ENCODE measurements around the gene TCEAL9. TPM values are rescaled to one million over a fixed set of nuclear protein-coding genes. Genes with fewer than 3 reads are reported as not detected.

Gene TCEAL9
- total RNA-seq, 1 donor from 2014 or later: 42.8 TPM

DNA sequence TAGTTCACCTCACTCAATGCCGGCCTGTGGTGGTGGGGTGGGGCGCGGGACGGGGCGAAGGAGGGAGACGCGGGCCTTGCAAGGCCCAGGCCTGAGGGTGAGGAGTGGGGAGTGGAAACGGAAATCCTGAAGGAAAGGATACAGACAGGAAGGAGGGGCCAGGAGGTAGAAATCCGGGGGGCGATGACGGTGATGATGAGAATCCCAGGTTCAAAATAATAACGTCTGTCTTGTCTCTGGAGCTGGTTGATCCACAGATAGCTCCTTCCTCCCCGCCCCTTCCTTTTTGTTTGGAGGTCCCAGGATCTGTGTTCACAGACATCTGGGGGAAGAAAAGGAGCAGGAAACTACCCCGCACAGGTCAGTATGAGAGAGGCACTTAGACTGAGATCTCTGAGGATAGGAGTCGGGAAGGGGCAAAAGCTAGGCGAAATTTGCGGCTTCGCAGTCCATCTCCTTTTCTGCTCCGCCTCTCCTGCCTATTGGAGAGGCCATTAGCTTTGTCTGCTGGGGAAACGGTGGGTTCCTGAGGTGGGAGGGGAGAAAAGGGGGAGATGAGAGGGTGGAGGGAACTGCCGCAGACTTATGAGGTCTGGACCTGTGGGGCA lies 25.5 kb upstream of the TCEAL9 start:
- no peak for DNase-seq (ENCODE audit: low read depth, low spot score)
- peak overlapping the region; percentile 91 for H3K27ac Mint-ChIP-seq (ENCODE audit: unreplicated experiment)
- TF ChIP-seq, protein P1, sequence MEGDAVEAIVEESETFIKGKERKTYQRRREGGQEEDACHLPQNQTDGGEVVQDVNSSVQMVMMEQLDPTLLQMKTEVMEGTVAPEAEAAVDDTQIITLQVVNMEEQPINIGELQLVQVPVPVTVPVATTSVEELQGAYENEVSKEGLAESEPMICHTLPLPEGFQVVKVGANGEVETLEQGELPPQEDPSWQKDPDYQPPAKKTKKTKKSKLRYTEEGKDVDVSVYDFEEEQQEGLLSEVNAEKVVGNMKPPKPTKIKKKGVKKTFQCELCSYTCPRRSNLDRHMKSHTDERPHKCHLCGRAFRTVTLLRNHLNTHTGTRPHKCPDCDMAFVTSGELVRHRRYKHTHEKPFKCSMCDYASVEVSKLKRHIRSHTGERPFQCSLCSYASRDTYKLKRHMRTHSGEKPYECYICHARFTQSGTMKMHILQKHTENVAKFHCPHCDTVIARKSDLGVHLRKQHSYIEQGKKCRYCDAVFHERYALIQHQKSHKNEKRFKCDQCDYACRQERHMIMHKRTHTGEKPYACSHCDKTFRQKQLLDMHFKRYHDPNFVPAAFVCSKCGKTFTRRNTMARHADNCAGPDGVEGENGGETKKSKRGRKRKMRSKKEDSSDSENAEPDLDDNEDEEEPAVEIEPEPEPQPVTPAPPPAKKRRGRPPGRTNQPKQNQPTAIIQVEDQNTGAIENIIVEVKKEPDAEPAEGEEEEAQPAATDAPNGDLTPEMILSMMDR (conservative IDR thresholded peaks at IDR 0.05): no peak

DNA sequence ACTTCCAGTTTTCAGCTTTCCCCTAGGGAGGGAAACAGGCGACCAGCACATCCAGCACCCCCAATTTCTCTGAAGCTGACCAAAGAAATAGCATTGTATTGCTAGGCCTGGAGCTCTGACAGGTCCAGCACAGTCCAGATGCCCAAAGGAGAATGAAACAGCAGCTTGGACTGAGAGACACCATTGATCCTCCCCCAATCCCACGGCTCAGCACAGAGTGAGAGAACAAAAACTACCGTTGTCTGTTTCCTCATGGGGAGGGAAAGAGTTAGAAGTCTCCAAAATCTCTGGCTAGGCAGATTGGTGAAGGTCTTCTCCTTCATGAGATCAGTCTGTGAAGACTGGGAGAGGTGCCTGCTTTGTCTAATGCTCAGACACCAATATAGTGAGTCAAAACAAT lies 17.6 kb upstream of the TCEAL9 start:
- Mint-ChIP-seq H3K4me3 (no peak overlapping the region), H3K4me1 (no peaks in the 10 kb centered on the region), H3K9me3 (no peaks in the 10 kb centered on the region), H3K36me3 (ENCODE audit: low read depth) (no peaks in the 10 kb centered on the region), H3K27ac (ENCODE audit: unreplicated experiment) (no peak overlapping the region), H3K27me3 (ENCODE audit: low read depth) (no peaks in the 10 kb centered on the region)
- TF ChIP-seq, protein P1 (conservative IDR thresholded peaks at IDR 0.05): no peak
- DNase-seq (ENCODE audit: low read depth, low spot score): no peak

More for the DNA sequence above, 25.5 kb upstream of the TCEAL9 start:
- no peaks in the 10 kb centered on the region for H3K36me3 Mint-ChIP-seq (ENCODE audit: low read depth)
- H3K4me3 Mint-ChIP-seq: peak overlapping the region; percentile 75
- no peaks in the 10 kb centered on the region for H3K9me3 Mint-ChIP-seq
- H3K27me3 Mint-ChIP-seq (ENCODE audit: low read depth): no peaks in the 10 kb centered on the region
- peaks cover 25% of the 10 kb centered on the region for H3K4me1 Mint-ChIP-seq

DNA sequence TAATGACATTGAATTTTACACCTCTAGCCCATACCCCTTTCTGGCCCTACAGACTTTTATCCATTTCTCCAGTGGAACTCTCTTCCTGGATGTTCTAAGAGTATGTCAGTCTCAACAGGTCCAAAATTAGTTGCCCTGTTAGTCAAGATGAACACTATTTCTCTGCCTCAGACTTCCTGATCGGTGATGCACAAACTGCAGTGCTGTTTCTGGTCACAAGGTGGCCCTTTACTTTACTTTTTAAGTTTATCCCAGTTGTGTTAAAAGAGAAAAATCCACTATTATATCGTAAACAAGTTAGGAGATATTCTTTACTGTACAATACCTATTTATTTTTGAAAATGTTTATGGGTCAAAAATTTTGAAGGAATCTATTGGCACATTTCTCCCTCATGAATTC lies 13.2 kb upstream of the TCEAL9 start:
- H3K4me3 Mint-ChIP-seq: no peak overlapping the region

DNA sequence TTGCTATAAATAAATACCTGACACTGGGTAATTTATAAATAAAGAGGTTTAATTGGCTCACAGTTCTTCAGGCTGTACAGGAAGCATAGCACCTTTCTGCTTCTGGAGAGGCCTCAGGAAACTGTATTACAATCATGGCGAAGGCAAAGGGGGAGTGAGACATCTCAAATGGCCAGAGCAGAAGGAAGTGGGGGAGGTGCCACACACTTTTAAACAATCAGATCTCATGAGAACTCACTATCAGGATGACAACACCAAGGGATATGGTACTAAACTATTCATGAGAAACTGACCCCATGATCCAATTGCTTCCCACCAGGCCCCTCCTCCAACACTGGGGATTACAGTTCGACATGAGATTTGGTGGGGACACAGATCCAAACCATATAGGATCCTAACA lies 11.7 kb upstream of the TCEAL9 start:
- TF ChIP-seq, protein P1 (conservative IDR thresholded peaks at IDR 0.05): no peak
- H3K9me3 Mint-ChIP-seq: no peaks in the 10 kb centered on the region
- H3K27ac Mint-ChIP-seq (ENCODE audit: unreplicated experiment): no peak overlapping the region
- DNase-seq (ENCODE audit: low read depth, low spot score): no peak
- no peaks in the 10 kb centered on the region for H3K36me3 Mint-ChIP-seq (ENCODE audit: low read depth)
- no peaks in the 10 kb centered on the region for H3K4me1 Mint-ChIP-seq
- peaks cover 2% of the 10 kb centered on the region for H3K27me3 Mint-ChIP-seq (ENCODE audit: low read depth)
- H3K4me3 Mint-ChIP-seq: no peak overlapping the region

More for the DNA sequence above, 13.2 kb upstream of the TCEAL9 start:
- Mint-ChIP-seq H3K27me3 (ENCODE audit: low read depth) (peaks cover 2% of the 10 kb centered on the region), H3K36me3 (ENCODE audit: low read depth) (no peaks in the 10 kb centered on the region), H3K4me1 (no peaks in the 10 kb centered on the region), H3K9me3 (no peaks in the 10 kb centered on the region), H3K27ac (ENCODE audit: unreplicated experiment) (no peak overlapping the region)
- TF ChIP-seq, protein P1 (conservative IDR thresholded peaks at IDR 0.05): peak; percentile 77
- DNase-seq (ENCODE audit: low read depth, low spot score): no peak

- Mint-ChIP-seq H3K36me3 (ENCODE audit: low read depth) (no peaks in the 10 kb centered on the region), H3K27ac (ENCODE audit: unreplicated experiment) (no peak overlapping the region), H3K4me3 (no peak overlapping the region), H3K4me1 (no peaks in the 10 kb centered on the region), H3K9me3 (peaks cover 3% of the 10 kb centered on the region), H3K27me3 (ENCODE audit: low read depth) (peaks cover 2% of the 10 kb centered on the region)
- DNase-seq (ENCODE audit: low read depth, low spot score): no peak
- TF ChIP-seq, protein P1 (conservative IDR thresholded peaks at IDR 0.05): no peak
Measured at GRCh38 chrX:103347682-103348397, 8.5 kb upstream of the TCEAL9 start.

All from neural crest cell (in vitro differentiated cells).